Ishikawa (cell line): ENCODE results near the gene MEPCE.

ENCODE experiments used
- CREB1 ChIP-seq: IDR thresholded peaks from 2 replicates; pipeline ENCODE4 v1.6.1; 2012; ENCODE audit warnings: low read depth
- EGR1 ChIP-seq: IDR thresholded peaks from 2 replicates; pipeline ENCODE4 v1.6.1; 2012
- EP300 ChIP-seq: IDR thresholded peaks from 2 replicates; pipeline ENCODE4 v1.6.1; 2012; ENCODE audit warnings: borderline replicate concordance
- FOXM1 ChIP-seq: IDR thresholded peaks from 2 replicates; pipeline ENCODE4 v1.6.1; 2012; ENCODE audit warnings: low read depth, borderline replicate concordance
- MAX ChIP-seq: IDR thresholded peaks from 2 replicates; pipeline ENCODE4 v1.6.1; 2012
- RAD21 ChIP-seq: IDR thresholded peaks from 2 replicates; pipeline ENCODE4 v1.6.1; 2012; ENCODE audit warnings: low read depth
- TAF1 ChIP-seq: IDR thresholded peaks from 2 replicates; pipeline ENCODE4 v1.6.1; 2012; ENCODE audit warnings: low read depth, mild to moderate bottlenecking
- TCF12 ChIP-seq: IDR thresholded peaks from 2 replicates; pipeline ENCODE4 v1.6.1; 2012; ENCODE audit warnings: low read depth
- YY1 ChIP-seq: IDR thresholded peaks from 2 replicates; pipeline ENCODE4 v1.6.1; 2012; ENCODE audit warnings: low read depth
- TF ChIP-seq, protein P1 (sequence below): IDR thresholded peaks from 2 replicates; pipeline ENCODE4 v1.6.1; 2012; ENCODE audit warnings: low read depth, mild to moderate bottlenecking

DNA sequence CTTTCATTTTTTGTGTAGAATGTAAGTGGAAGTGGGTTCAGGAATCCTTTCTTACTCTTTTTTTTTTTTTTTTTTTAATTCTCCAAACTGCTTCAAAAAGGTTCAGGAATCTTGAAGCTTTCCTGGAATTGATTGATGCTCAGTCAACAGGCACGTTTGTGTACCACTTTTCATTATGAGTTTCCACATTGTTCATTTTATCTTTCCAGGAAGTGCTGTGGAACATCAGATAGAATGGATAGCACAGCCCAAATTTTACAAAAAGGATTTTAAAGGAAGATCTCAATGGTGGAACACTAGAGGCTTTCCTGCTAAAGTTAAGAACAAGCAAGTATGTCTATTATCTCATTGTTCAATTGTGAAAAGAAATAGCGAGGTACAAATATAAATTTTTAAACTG lies 8.5 kb downstream of the MEPCE start:
- TF ChIP-seq TAF1: no peak
- TF ChIP-seq TCF12: no peak
- no peak for TF ChIP-seq YY1
- TF ChIP-seq EP300: no peak
- no peak for TF ChIP-seq FOXM1
- TF ChIP-seq EGR1: no peak
- no peak for TF ChIP-seq RAD21
- no peak for TF ChIP-seq CREB1
- TF ChIP-seq, protein P1, sequence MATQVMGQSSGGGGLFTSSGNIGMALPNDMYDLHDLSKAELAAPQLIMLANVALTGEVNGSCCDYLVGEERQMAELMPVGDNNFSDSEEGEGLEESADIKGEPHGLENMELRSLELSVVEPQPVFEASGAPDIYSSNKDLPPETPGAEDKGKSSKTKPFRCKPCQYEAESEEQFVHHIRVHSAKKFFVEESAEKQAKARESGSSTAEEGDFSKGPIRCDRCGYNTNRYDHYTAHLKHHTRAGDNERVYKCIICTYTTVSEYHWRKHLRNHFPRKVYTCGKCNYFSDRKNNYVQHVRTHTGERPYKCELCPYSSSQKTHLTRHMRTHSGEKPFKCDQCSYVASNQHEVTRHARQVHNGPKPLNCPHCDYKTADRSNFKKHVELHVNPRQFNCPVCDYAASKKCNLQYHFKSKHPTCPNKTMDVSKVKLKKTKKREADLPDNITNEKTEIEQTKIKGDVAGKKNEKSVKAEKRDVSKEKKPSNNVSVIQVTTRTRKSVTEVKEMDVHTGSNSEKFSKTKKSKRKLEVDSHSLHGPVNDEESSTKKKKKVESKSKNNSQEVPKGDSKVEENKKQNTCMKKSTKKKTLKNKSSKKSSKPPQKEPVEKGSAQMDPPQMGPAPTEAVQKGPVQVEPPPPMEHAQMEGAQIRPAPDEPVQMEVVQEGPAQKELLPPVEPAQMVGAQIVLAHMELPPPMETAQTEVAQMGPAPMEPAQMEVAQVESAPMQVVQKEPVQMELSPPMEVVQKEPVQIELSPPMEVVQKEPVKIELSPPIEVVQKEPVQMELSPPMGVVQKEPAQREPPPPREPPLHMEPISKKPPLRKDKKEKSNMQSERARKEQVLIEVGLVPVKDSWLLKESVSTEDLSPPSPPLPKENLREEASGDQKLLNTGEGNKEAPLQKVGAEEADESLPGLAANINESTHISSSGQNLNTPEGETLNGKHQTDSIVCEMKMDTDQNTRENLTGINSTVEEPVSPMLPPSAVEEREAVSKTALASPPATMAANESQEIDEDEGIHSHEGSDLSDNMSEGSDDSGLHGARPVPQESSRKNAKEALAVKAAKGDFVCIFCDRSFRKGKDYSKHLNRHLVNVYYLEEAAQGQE: no peak
- TF ChIP-seq MAX: no peak
